ENCODE data around the gene TAF6. TPM values are rescaled to one million over a fixed set of nuclear protein-coding genes. Genes with fewer than 3 reads are reported as not detected.

The TAF6 gene
- total and polyA plus RNA-seq, 9 of the 15 experiments (the other 6 are each of a cell fraction or from before 2014, with no cell fraction given) = 0.78 to 78.7 (median 21.3) TPM

GRCh38 chr7:100101016-100101862, 17.9 kb downstream of the TAF6 start, which contains the start of the genes AP4M1 and MCM7 (continued):
- TF ChIP-seq TCF7L2 (IDR thresholded peaks at IDR 0.05; ENCODE audit: low read depth, low read length) = no peak
- TF ChIP-seq SUPT5H (IDR thresholded peaks at IDR 0.05) = peak; percentile 95
- 0 out of 2 replicates have a peak, but pooled peaks have one; percentile 24 for TF ChIP-seq ZNF175 (CRISPR knock-in tag; IDR thresholded peaks at IDR 0.05; ENCODE audit: low read depth)
- TF ChIP-seq FOXJ2 (tag; IDR thresholded peaks at IDR 0.05) = no peak
- TF ChIP-seq NCOR1 (IDR thresholded peaks at IDR 0.05) = peak; percentile 7; the same call in 1 of the 2 replicates
- TF ChIP-seq RBM14 (IDR thresholded peaks at IDR 0.05; ENCODE audit: borderline replicate concordance, insufficient read depth, low read depth, low read length) = peak; percentile 99; the same call in 1 of the 2 replicates
- peak; percentile 94 for TF ChIP-seq REST (IDR thresholded peaks at IDR 0.05; ENCODE audit: borderline replicate concordance)
- TF ChIP-seq REST (CRISPR knock-in tag; IDR thresholded peaks at IDR 0.05; ENCODE audit: low read depth) = no peak
- no peak for TF ChIP-seq ZNF274 (IDR thresholded peaks at IDR 0.05; ENCODE audit: borderline replicate concordance, low read depth, low read length)
- peak; percentile 99 for TF ChIP-seq SAP30 (IDR thresholded peaks at IDR 0.05; ENCODE audit: borderline replicate concordance, insufficient read depth, low read depth, low read length, poor library complexity, severe bottlenecking)
- peak; percentile 100 for TF ChIP-seq USF1 (CRISPR knock-in tag; IDR thresholded peaks at IDR 0.05)
- TF ChIP-seq ZNF174 (CRISPR knock-in tag; IDR thresholded peaks at IDR 0.05) = no peak
- TF ChIP-seq ADNP (tag; IDR thresholded peaks at IDR 0.05) = no peak
- peak; percentile 37; the same call in 1 of the 2 replicates for TF ChIP-seq HDAC2 (IDR thresholded peaks at IDR 0.05)
- TF ChIP-seq RBM17 (IDR thresholded peaks at IDR 0.05; ENCODE audit: borderline replicate concordance, low read depth, low read length) = no peak
- no peak for TF ChIP-seq ZNF143 (CRISPR knock-in tag; IDR thresholded peaks at IDR 0.05)
- no peak for TF ChIP-seq ZSCAN32 (CRISPR knock-in tag; IDR thresholded peaks at IDR 0.05)

Measured in K562 (cell line).